Measurements from ENCODE around the gene CFAP161. TPM values are rescaled to one million over a fixed set of nuclear protein-coding genes. Genes with fewer than 3 reads are reported as not detected.

The CFAP161 gene
- total and polyA plus RNA-seq, 7 donors, result 0.03 to 0.28 TPM; not detected in 5

GRCh38 chr15:81183439-81183775 is 49.3 kb downstream of the CFAP161 start:
- ATAC-seq (peak in 1 of 4 donors; percentile 40), DNase-seq (no peak)
- H3K9me3 ChIP-seq, result no peaks in the 10 kb centered on the region
- peak overlapping the region; percentile 42 for H3K4me3 ChIP-seq
- peaks cover 0 to 5% (median 0%) of the 10 kb centered on the region in 3 donors for H3K27me3 ChIP-seq (ENCODE audit: insufficient read depth in 3 of 3, low read length in 2 of 3)
- H3K4me1 ChIP-seq, result no peaks in the 10 kb centered on the region
- WGBS, 3 donors, result 69 to 77% (median 70%) methylated on average over 4 of the region's 4 CpGs
- H3K36me3 ChIP-seq (ENCODE audit: insufficient read depth in 1 of 2, low read depth in 1 of 2), result no peaks in the 10 kb centered on the region
- TF ChIP-seq CTCF (IDR thresholded peaks at IDR 0.05), result no peak
- intact Hi-C loops (cut with DNase I), result no loop called here
- H3K27ac ChIP-seq, result no peak overlapping the region

GRCh38 chr15:81184188-81184587 is 50.1 kb downstream of the CFAP161 start:
- Histone ChIP-seq H3K9me3 (no peaks in the 10 kb centered on the region), H3K27me3 (ENCODE audit: insufficient read depth in 3 of 3, low read length in 2 of 3) (peaks cover 0 to 5% (median 0%) of the 10 kb centered on the region in 3 donors), H3K27ac (no peak overlapping the region), H3K4me3 (no peak overlapping the region), H3K36me3 (ENCODE audit: insufficient read depth in 1 of 2, low read depth in 1 of 2) (no peaks in the 10 kb centered on the region), H3K4me1 (no peaks in the 10 kb centered on the region)
- TF ChIP-seq CTCF (IDR thresholded peaks at IDR 0.05), result no peak
- 68 to 84% (median 70%) methylated on average over 5 of the region's 5 CpGs for WGBS, 3 donors
- DNase-seq (peak; percentile 72 to 74), ATAC-seq (peak in 3 of 4 donors; percentile 59 to 78 (median 72))
- intact Hi-C loops (cut with DNase I), result no loop called here

GRCh38 chr15:81185631-81186295 is 51.7 kb downstream of the CFAP161 start:
- ATAC-seq (no peak), DNase-seq (no peak)
- H3K4me1 ChIP-seq, result no peaks in the 10 kb centered on the region
- WGBS, 3 donors, result 71 to 82% (median 74%) methylated on average over 5 of the region's 5 CpGs
- H3K27me3 ChIP-seq (ENCODE audit: insufficient read depth in 3 of 3, low read length in 2 of 3), result peaks cover 0 to 5% (median 3%) of the 10 kb centered on the region in 3 donors
- H3K4me3 ChIP-seq, result no peak overlapping the region
- intact Hi-C loops (cut with DNase I), result no loop called here
- no peaks in the 10 kb centered on the region for H3K36me3 ChIP-seq (ENCODE audit: insufficient read depth in 1 of 2, low read depth in 1 of 2)
- no peak for TF ChIP-seq CTCF (IDR thresholded peaks at IDR 0.05)
- H3K27ac ChIP-seq, result no peak overlapping the region
- no peaks in the 10 kb centered on the region for H3K9me3 ChIP-seq

GRCh38 chr15:81188354-81188753 is 54.3 kb downstream of the CFAP161 start:
- TF ChIP-seq CTCF (IDR thresholded peaks at IDR 0.05), result no peak
- DNase-seq, result no peak
- no peaks in the 10 kb centered on the region for H3K9me3 ChIP-seq
- intact Hi-C loops (cut with DNase I), result no loop called here
- no peaks in the 10 kb centered on the region for H3K36me3 ChIP-seq (ENCODE audit: insufficient read depth in 1 of 2, low read depth in 1 of 2)
- no peaks in the 10 kb centered on the region for H3K4me1 ChIP-seq
- H3K27ac ChIP-seq, result no peak overlapping the region
- H3K27me3 ChIP-seq (ENCODE audit: insufficient read depth in 3 of 3, low read length in 2 of 3), result peaks cover 0 to 3% (median 2%) of the 10 kb centered on the region in 3 donors
- H3K4me3 ChIP-seq, result no peak overlapping the region
- no peak for ATAC-seq
- 79 to 88% (median 86%) methylated on average over 8 of the region's 8 CpGs for WGBS, 3 donors

Measured in psoas muscle (tissue), 8 donors.